ENCODE results near the gene OVCA2.

OVCA2 gene

GRCh38 chr17:2027528-2028233 is 14.1 kb upstream of the OVCA2 start:
- Histone ChIP-seq H3K36me3 (ENCODE audit: control insufficient read depth in 2 of 2, insufficient read depth in 1 of 2, low read length in 2 of 2) (peaks cover 0 to 6% of the 10 kb centered on the region in 2 experiments; a peak in 1 of 3 replicates), H3K9me3 (ENCODE audit: control insufficient read depth, insufficient read depth, low read depth, low read length) (no peaks in the 10 kb centered on the region), H3K4me1 (ENCODE audit: control insufficient read depth, insufficient read depth, low read length) (peaks cover 15% of the 10 kb centered on the region), H3K4me3 (ENCODE audit: low read depth, low read length) (no peak overlapping the region), H3K27ac (ENCODE audit: extremely low read depth, low read depth, low read length) (no peak overlapping the region)
- TF ChIP-seq EGR2 (tag by site-specific recombination; IDR thresholded peaks at IDR 0.05; ENCODE audit: low read depth) (peak; percentile 98), PATZ1 (tag by site-specific recombination; IDR thresholded peaks at IDR 0.05) (peak; percentile 30; the same call in 1 of the 2 replicates), KLF1 (tag by site-specific recombination; IDR thresholded peaks at IDR 0.05) (0 out of 2 replicates have a peak, but pooled peaks have one; percentile 19), KLF17 (tag by site-specific recombination; IDR thresholded peaks at IDR 0.05) (peak; percentile 83; the same call in 1 of the 2 replicates), ZFHX2 (tag by site-specific recombination; conservative IDR thresholded peaks at IDR 0.05) (peak; percentile 99), ZNF2 (tag by site-specific recombination; IDR thresholded peaks at IDR 0.05) (no peak)
- TF ChIP-seq, protein P1, sequence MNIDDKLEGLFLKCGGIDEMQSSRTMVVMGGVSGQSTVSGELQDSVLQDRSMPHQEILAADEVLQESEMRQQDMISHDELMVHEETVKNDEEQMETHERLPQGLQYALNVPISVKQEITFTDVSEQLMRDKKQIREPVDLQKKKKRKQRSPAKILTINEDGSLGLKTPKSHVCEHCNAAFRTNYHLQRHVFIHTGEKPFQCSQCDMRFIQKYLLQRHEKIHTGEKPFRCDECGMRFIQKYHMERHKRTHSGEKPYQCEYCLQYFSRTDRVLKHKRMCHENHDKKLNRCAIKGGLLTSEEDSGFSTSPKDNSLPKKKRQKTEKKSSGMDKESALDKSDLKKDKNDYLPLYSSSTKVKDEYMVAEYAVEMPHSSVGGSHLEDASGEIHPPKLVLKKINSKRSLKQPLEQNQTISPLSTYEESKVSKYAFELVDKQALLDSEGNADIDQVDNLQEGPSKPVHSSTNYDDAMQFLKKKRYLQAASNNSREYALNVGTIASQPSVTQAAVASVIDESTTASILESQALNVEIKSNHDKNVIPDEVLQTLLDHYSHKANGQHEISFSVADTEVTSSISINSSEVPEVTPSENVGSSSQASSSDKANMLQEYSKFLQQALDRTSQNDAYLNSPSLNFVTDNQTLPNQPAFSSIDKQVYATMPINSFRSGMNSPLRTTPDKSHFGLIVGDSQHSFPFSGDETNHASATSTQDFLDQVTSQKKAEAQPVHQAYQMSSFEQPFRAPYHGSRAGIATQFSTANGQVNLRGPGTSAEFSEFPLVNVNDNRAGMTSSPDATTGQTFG (tag by site-specific recombination; IDR thresholded peaks at IDR 0.05; ENCODE audit: borderline replicate concordance): no peak
- TF ChIP-seq, protein P2, sequence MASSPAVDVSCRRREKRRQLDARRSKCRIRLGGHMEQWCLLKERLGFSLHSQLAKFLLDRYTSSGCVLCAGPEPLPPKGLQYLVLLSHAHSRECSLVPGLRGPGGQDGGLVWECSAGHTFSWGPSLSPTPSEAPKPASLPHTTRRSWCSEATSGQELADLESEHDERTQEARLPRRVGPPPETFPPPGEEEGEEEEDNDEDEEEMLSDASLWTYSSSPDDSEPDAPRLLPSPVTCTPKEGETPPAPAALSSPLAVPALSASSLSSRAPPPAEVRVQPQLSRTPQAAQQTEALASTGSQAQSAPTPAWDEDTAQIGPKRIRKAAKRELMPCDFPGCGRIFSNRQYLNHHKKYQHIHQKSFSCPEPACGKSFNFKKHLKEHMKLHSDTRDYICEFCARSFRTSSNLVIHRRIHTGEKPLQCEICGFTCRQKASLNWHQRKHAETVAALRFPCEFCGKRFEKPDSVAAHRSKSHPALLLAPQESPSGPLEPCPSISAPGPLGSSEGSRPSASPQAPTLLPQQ (tag by site-specific recombination; IDR thresholded peaks at IDR 0.05): no peak
- CTCF ChIA-PET: interaction anchor here (0.6 to 12.2 kb wide), 7 partner anchors 15 to 307 kb away, joined by 3 to 145 read pairs (median 5); no protein-coding TSS in a partner anchor
- POLR2A ChIA-PET: interaction anchor here (1.6 kb wide), 1 partner anchor 119 kb away, joined by 4 read pairs; no protein-coding TSS in a partner anchor

DNA sequence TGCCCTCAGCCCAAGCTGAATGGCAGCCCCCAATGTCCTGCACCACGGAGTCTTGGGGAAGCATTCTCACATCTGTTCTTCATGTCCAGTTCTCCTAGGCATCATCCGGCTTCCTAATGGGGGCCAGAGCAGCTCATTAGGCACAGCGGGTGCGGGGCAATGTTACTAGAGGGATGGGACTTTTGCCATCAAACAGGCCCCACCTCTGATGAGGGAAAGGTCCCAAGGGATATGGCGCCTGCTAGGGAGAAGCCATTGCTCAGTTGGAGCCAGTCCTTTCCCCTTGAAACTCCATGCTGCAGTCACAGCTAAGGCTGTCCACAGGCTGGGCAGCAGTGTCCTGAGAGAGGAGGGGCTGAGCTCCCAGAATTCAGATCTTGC is 13.6 kb upstream of the OVCA2 start:
- Histone ChIP-seq H3K4me1 (ENCODE audit: control insufficient read depth, insufficient read depth, low read length) (peaks cover 15% of the 10 kb centered on the region), H3K27ac (ENCODE audit: extremely low read depth, low read depth, low read length) (no peak overlapping the region), H3K4me3 (ENCODE audit: low read depth, low read length) (no peak overlapping the region), H3K9me3 (ENCODE audit: control insufficient read depth, insufficient read depth, low read depth, low read length) (no peaks in the 10 kb centered on the region), H3K36me3 (ENCODE audit: control insufficient read depth in 2 of 2, insufficient read depth in 1 of 2, low read length in 2 of 2) (peaks cover 0 to 8% of the 10 kb centered on the region in 2 experiments; a peak in 1 of 3 replicates)
- TF ChIP-seq PATZ1 (tag by site-specific recombination; IDR thresholded peaks at IDR 0.05) (0 out of 2 replicates have a peak, but pooled peaks have one; percentile 4), ZNF132 (tag by site-specific recombination; IDR thresholded peaks at IDR 0.05; ENCODE audit: borderline replicate concordance) (no peak), ZNF10 (tag by site-specific recombination; IDR thresholded peaks at IDR 0.05) (peak; percentile 47; the same call in 1 of the 2 replicates)
- POLR2A ChIA-PET: interaction anchor here (1.6 kb wide), 1 partner anchor 119 kb away, joined by 4 read pairs; no protein-coding TSS in a partner anchor
- CTCF ChIA-PET: interaction anchor here (0.7 to 12.2 kb wide), 4 partner anchors 16 to 379 kb away, joined by 3 to 145 read pairs (median 14); partner anchors contain the start of gene RILP
